T47D (cell line): ENCODE data around the gene LTB4R2.

ENCODE experiments used
- DNase-seq, 2 experiments: peaks; one replicate each; pipeline versions ENCODE4 v3.0.0 to v3.0.0-alpha.2; 2011 to 2012; ENCODE audit warnings: low read depth in 1 of 2, low spot score in 1 of 2
- JUND ChIP-seq: IDR thresholded peaks from 2 replicates; pipeline ENCODE4 v1.6.1; 2012; ENCODE audit warnings: low read depth
- in situ Hi-C: cut with HindIII; loops from 2 replicates; pipeline ENCODE4 v1.10.0; 2016; ENCODE audit warnings: low sequenced_read_pairs, low pct_unique_long_range_greater_than_20kb

LTB4R2 gene

GRCh38 chr14:24281636-24282035 is 28.3 kb upstream of the LTB4R2 start:
- in situ Hi-C loops: no loop called here
- DNase-seq: no peak
- TF ChIP-seq JUND: no peak

- in situ Hi-C loops: no loop called here
- no peak for TF ChIP-seq JUND
- DNase-seq: no peak
Observed at GRCh38 chr14:24282736-24283135, 27.2 kb upstream of the LTB4R2 start.

- in situ Hi-C loops: no loop called here
- no peak for TF ChIP-seq JUND
- no peak for DNase-seq
Observed at GRCh38 chr14:24283796-24284460, 26.0 kb upstream of the LTB4R2 start.

GRCh38 chr14:24284501-24285035 is 25.4 kb upstream of the LTB4R2 start:
- no peak for TF ChIP-seq JUND
- in situ Hi-C loops: no loop called here
- DNase-seq: no peak

GRCh38 chr14:24285351-24285750 is 24.6 kb upstream of the LTB4R2 start:
- no peak for TF ChIP-seq JUND
- in situ Hi-C loops: no loop called here
- DNase-seq: peak in 1 of 2 experiments; percentile 51

- TF ChIP-seq JUND: no peak
- in situ Hi-C loops: no loop called here
- DNase-seq: no peak
Observed at GRCh38 chr14:24286996-24287395, 22.9 kb upstream of the LTB4R2 start.

GRCh38 chr14:24289649-24290280 is 20.2 kb upstream of the LTB4R2 start:
- TF ChIP-seq JUND: no peak
- in situ Hi-C loops: no loop called here
- DNase-seq: no peak

- DNase-seq: no peak
- no peak for TF ChIP-seq JUND
- in situ Hi-C loops: no loop called here
Observed at GRCh38 chr14:24290746-24291145, 19.2 kb upstream of the LTB4R2 start.

GRCh38 chr14:24291446-24292117 is 18.4 kb upstream of the LTB4R2 start:
- no peak for TF ChIP-seq JUND
- in situ Hi-C loops: no loop called here
- DNase-seq: no peak

- no peak for TF ChIP-seq JUND
- no peak for DNase-seq
- in situ Hi-C loops: no loop called here
Observed at GRCh38 chr14:24292118-24292807, 17.7 kb upstream of the LTB4R2 start.

GRCh38 chr14:24293525-24293924 is 16.4 kb upstream of the LTB4R2 start:
- in situ Hi-C loops: no loop called here
- DNase-seq: no peak
- TF ChIP-seq JUND: no peak

- in situ Hi-C loops: no loop called here
- TF ChIP-seq JUND: no peak
- peak; percentile 55 to 72 for DNase-seq
Observed at GRCh38 chr14:24296341-24297157, 13.4 kb upstream of the LTB4R2 start.
